ENCODE data around the gene PREX1. TPM values are rescaled to one million over a fixed set of nuclear protein-coding genes. Genes with fewer than 3 reads are reported as not detected.

The PREX1 gene
- total RNA-seq, 4 donors from 2014 or later: 7.5 to 10.9 (median 9.1) TPM

GRCh38 chr20:48679011-48679410 lies 148.8 kb downstream of the PREX1 start:
- Histone ChIP-seq H3K9me3 (no peaks in the 10 kb centered on the region), H3K4me1 (peaks cover 21% of the 10 kb centered on the region in 2 donors), H3K4me3 (no peak overlapping the region), H3K27me3 (no peaks in the 10 kb centered on the region), H3K27ac (no peak overlapping the region), H3K36me3 (peaks cover 0 to 6% of the 10 kb centered on the region in 2 donors)
- intact Hi-C loops (cut with DNase I; ENCODE audit: low total_unique reads): no loop called here
- no peak for TF ChIP-seq POLR2A (IDR thresholded peaks at IDR 0.05)
- no peak for TF ChIP-seq CTCF (IDR thresholded peaks at IDR 0.05 in 4 of 5, conservative IDR thresholded peaks at IDR 0.05 in 1 of 5)
- no peak for DNase-seq
- ATAC-seq: no peak
- in situ Hi-C loops (cut with MboI; ENCODE audit: low sequenced_read_pairs in 4 of 4): no loop called here

- DNase-seq (no peak), ATAC-seq (no peak)
- in situ Hi-C loops (cut with MboI; ENCODE audit: low sequenced_read_pairs in 4 of 4): no loop called here
These were observed 149.4 kb downstream of the PREX1 start for GRCh38 chr20:48678421-48678820.

GRCh38 chr20:48676795-48677460 lies 150.9 kb downstream of the PREX1 start:
- Histone ChIP-seq H3K4me3 (no peak overlapping the region), H3K27ac (no peak overlapping the region), H3K4me1 (peaks cover 0 to under 1% of the 10 kb centered on the region in 2 donors), H3K27me3 (no peaks in the 10 kb centered on the region), H3K9me3 (no peaks in the 10 kb centered on the region), H3K36me3 (peaks cover 0 to 6% of the 10 kb centered on the region in 2 donors)
- in situ Hi-C loops (cut with MboI; ENCODE audit: low sequenced_read_pairs in 4 of 4) (no loop called here), intact Hi-C loops (cut with DNase I; ENCODE audit: low total_unique reads) (no loop called here)
- TF ChIP-seq POLR2A (IDR thresholded peaks at IDR 0.05) (no peak), CTCF (IDR thresholded peaks at IDR 0.05 in 4 of 5, conservative IDR thresholded peaks at IDR 0.05 in 1 of 5) (no peak)
- ATAC-seq: no peak
- no peak for DNase-seq

More at GRCh38 chr20:48678421-48678820, 149.4 kb downstream of the PREX1 start:
- no peak overlapping the region for H3K27ac ChIP-seq
- H3K27me3 ChIP-seq: no peaks in the 10 kb centered on the region
- intact Hi-C loops (cut with DNase I; ENCODE audit: low total_unique reads): no loop called here
- H3K4me1 ChIP-seq: peaks cover 15% of the 10 kb centered on the region in 2 donors
- no peak overlapping the region for H3K4me3 ChIP-seq
- no peak for TF ChIP-seq POLR2A (IDR thresholded peaks at IDR 0.05)
- no peak for TF ChIP-seq CTCF (IDR thresholded peaks at IDR 0.05 in 4 of 5, conservative IDR thresholded peaks at IDR 0.05 in 1 of 5)
- peaks cover 0 to 6% of the 10 kb centered on the region in 2 donors for H3K36me3 ChIP-seq
- H3K9me3 ChIP-seq: no peaks in the 10 kb centered on the region

- no peaks in the 10 kb centered on the region for H3K9me3 ChIP-seq
- ATAC-seq (no peak), DNase-seq (no peak)
- no peaks in the 10 kb centered on the region for H3K4me1 ChIP-seq
- H3K27ac ChIP-seq: no peak overlapping the region
- peaks cover 0 to 6% of the 10 kb centered on the region in 2 donors for H3K36me3 ChIP-seq
- in situ Hi-C loops (cut with MboI; ENCODE audit: low sequenced_read_pairs in 4 of 4): no loop called here
- intact Hi-C loops (cut with DNase I; ENCODE audit: low total_unique reads): no loop called here
- H3K27me3 ChIP-seq: no peaks in the 10 kb centered on the region
- TF ChIP-seq POLR2A (IDR thresholded peaks at IDR 0.05) (no peak), CTCF (IDR thresholded peaks at IDR 0.05 in 4 of 5, conservative IDR thresholded peaks at IDR 0.05 in 1 of 5) (no peak)
- H3K4me3 ChIP-seq: no peak overlapping the region
These were observed 151.7 kb downstream of the PREX1 start for GRCh38 chr20:48676125-48676524.

DNA sequence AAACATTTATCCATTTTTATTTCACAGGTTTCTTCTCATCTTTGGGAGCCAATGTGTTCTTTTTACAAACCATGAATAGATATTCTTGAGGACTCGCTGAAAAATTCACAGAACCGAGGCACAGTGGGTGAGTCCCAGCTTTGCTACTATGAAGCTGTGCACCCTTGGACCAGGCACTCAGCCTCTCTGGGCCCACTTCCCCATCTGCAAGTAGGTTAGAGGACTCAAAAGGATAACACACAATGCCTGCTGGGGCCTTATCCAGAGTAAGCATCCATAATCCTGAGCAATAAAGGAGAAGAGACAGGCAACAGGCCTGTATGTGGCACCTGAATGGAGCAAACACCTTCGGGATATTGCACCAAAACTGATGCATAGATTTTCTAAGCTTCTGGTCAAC lies 153.3 kb downstream of the PREX1 start:
- no peaks in the 10 kb centered on the region for H3K4me1 ChIP-seq
- ATAC-seq (no peak), DNase-seq (no peak)
- in situ Hi-C loops (cut with MboI; ENCODE audit: low sequenced_read_pairs in 4 of 4): no loop called here
- intact Hi-C loops (cut with DNase I; ENCODE audit: low total_unique reads): no loop called here
- no peak overlapping the region for H3K27ac ChIP-seq
- no peaks in the 10 kb centered on the region for H3K27me3 ChIP-seq
- H3K9me3 ChIP-seq: no peaks in the 10 kb centered on the region
- H3K4me3 ChIP-seq: no peak overlapping the region
- peaks cover 0 to 5% of the 10 kb centered on the region in 2 donors for H3K36me3 ChIP-seq
- TF ChIP-seq POLR2A (IDR thresholded peaks at IDR 0.05) (no peak), CTCF (IDR thresholded peaks at IDR 0.05 in 4 of 5, conservative IDR thresholded peaks at IDR 0.05 in 1 of 5) (no peak)

Data from gastrocnemius medialis (tissue), 4 donors.